Activated CD8-positive, alpha-beta memory T cell treated with anti-CD3 and anti-CD28 coated beads, Interleukin-2, amount 10 ng/mL, durations not matched to agents 7 days and 5 days (primary cell): ENCODE measurements around the gene STRADB. TPM values are rescaled to one million over a fixed set of nuclear protein-coding genes. Genes with fewer than 3 reads are reported as not detected.

Experiments used
- ATAC-seq: fragments of 150-1000 bp; cut with Tn5 transposase; one replicate; pipeline ENCODE4 v1.10.0; 2021; ENCODE audit warnings: moderate library complexity
- CTCF ChIA-PET: fragments of 350-600 bp; sonication (Branson Sonifier 250); formaldehyde crosslinking; loops from one replicate; lab custom pipeline; 2021; ENCODE audit warnings: antibody characterized with exemption; lab: Charles Lee
- DNase-seq: peaks from one replicate; pipeline ENCODE4 v3.0.0-alpha.2; 2020
- H3K27ac Mint-ChIP-seq: one replicate; pipeline ENCODE4 v1.8.0; 2021; ENCODE audit warnings: mild to moderate bottlenecking, mixed read lengths
- H3K27me3 Mint-ChIP-seq: one replicate; pipeline ENCODE4 v1.8.0; 2021; ENCODE audit warnings: mixed read lengths
- H3K36me3 Mint-ChIP-seq: one replicate; pipeline ENCODE4 v1.8.0; 2021; ENCODE audit warnings: mild to moderate bottlenecking, mixed read lengths
- H3K4me1 Mint-ChIP-seq: one replicate; pipeline ENCODE4 v1.8.0; 2021; ENCODE audit warnings: mixed read lengths
- H3K4me3 Mint-ChIP-seq: one replicate; pipeline ENCODE4 v1.8.0; 2021; ENCODE audit warnings: mild to moderate bottlenecking, moderate library complexity, mixed read lengths
- H3K9me3 Mint-ChIP-seq: one replicate; pipeline ENCODE4 v1.8.0; 2022; ENCODE audit warnings: low read depth, mixed read lengths
- total RNA-seq, 2 experiments: library from RNA; stranded (reverse); gene quantifications; one replicate each; pipeline ENCODE4 v1.2.3, GENCODE V29; 2021

STRADB gene
- total RNA-seq, 2 experiments from 2014 or later = 17.0 to 19.2 TPM

DNA sequence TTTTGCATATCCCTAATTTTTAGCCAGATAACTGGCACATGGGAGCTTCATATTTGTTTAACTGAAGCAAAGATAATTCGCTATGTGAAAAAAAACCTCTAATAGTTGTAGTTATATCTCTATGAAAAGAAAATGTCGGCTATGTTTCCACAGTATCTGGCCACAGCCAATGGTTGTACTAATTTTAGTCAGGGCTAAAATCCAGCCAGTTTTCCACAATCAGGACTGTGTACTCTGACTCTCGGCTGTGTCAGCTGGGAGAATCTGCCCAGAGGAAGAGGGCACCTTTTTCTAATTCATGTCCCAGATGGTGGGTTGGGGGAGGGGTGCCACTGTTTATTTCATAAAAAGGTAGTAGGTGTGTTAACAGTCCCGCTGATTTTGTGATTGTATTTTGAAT is 38.8 kb downstream of the STRADB start:
- H3K9me3 Mint-ChIP-seq = no peaks in the 10 kb centered on the region
- no peak overlapping the region for H3K27ac Mint-ChIP-seq
- H3K4me3 Mint-ChIP-seq = no peak overlapping the region
- CTCF ChIA-PET = no interaction called here
- DNase-seq (no peak), ATAC-seq (no peak)
- H3K36me3 Mint-ChIP-seq = peaks cover 1% of the 10 kb centered on the region
- H3K4me1 Mint-ChIP-seq = no peaks in the 10 kb centered on the region
- peaks cover 22% of the 10 kb centered on the region for H3K27me3 Mint-ChIP-seq

GRCh38 chr2:201496785-201497184 is 45.2 kb downstream of the STRADB start:
- CTCF ChIA-PET = no interaction called here
- H3K36me3 Mint-ChIP-seq = peaks cover 3% of the 10 kb centered on the region
- no peaks in the 10 kb centered on the region for H3K4me1 Mint-ChIP-seq
- DNase-seq (no peak), ATAC-seq (no peak)
- no peaks in the 10 kb centered on the region for H3K9me3 Mint-ChIP-seq
- H3K27ac Mint-ChIP-seq = no peak overlapping the region
- peaks cover 18% of the 10 kb centered on the region for H3K27me3 Mint-ChIP-seq
- H3K4me3 Mint-ChIP-seq = no peak overlapping the region

- H3K27me3 Mint-ChIP-seq = no peaks in the 10 kb centered on the region
- ATAC-seq (no peak), DNase-seq (no peak)
- H3K9me3 Mint-ChIP-seq = peaks cover 13% of the 10 kb centered on the region
- no peak overlapping the region for H3K4me3 Mint-ChIP-seq
- peaks cover 6% of the 10 kb centered on the region for H3K36me3 Mint-ChIP-seq
- CTCF ChIA-PET = no interaction called here
- H3K4me1 Mint-ChIP-seq = no peaks in the 10 kb centered on the region
- no peak overlapping the region for H3K27ac Mint-ChIP-seq
Observed at GRCh38 chr2:201500534-201500933, 49.0 kb downstream of the STRADB start.

- no peaks in the 10 kb centered on the region for H3K27me3 Mint-ChIP-seq
- peaks cover 6% of the 10 kb centered on the region for H3K36me3 Mint-ChIP-seq
- H3K27ac Mint-ChIP-seq = no peak overlapping the region
- ATAC-seq = no peak
- peaks cover 13% of the 10 kb centered on the region for H3K9me3 Mint-ChIP-seq
- CTCF ChIA-PET = interaction anchor here (0.6 kb wide), 1 partner anchor 17 kb away, joined by 3 read pairs; no protein-coding TSS in a partner anchor
- no peak overlapping the region for H3K4me3 Mint-ChIP-seq
- DNase-seq = no peak
- H3K4me1 Mint-ChIP-seq = no peaks in the 10 kb centered on the region
Observed at GRCh38 chr2:201502713-201503112, 51.2 kb downstream of the STRADB start.

DNA sequence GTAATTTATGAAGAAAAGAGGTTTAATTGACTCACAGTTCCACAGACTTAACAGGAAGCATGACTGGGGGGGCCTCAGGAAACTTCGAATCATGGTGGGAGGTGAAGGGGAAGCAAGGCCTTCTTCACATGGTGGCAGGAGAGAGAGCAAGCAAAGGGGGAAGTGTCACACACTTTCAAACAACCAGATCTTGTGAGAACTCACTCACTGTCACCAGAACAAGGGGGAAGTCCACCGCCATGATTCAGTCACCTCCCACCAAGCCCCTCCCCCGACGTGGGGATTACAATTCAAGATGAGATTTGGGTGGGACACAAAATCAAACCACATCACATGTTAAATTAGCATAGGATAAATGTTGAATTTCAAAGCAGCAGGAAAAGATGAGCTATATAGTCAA is 56.2 kb downstream of the STRADB start:
- no peaks in the 10 kb centered on the region for H3K4me1 Mint-ChIP-seq
- no peak overlapping the region for H3K4me3 Mint-ChIP-seq
- CTCF ChIA-PET = no interaction called here
- no peaks in the 10 kb centered on the region for H3K27me3 Mint-ChIP-seq
- peaks cover 10% of the 10 kb centered on the region for H3K9me3 Mint-ChIP-seq
- no peak overlapping the region for H3K27ac Mint-ChIP-seq
- H3K36me3 Mint-ChIP-seq = peaks cover 2% of the 10 kb centered on the region
- ATAC-seq = no peak
- DNase-seq = no peak

GRCh38 chr2:201513271-201513670 is 61.7 kb downstream of the STRADB start:
- H3K4me1 Mint-ChIP-seq = no peaks in the 10 kb centered on the region
- no peak for ATAC-seq
- H3K27me3 Mint-ChIP-seq = no peaks in the 10 kb centered on the region
- H3K9me3 Mint-ChIP-seq = no peaks in the 10 kb centered on the region
- H3K27ac Mint-ChIP-seq = no peak overlapping the region
- H3K4me3 Mint-ChIP-seq = no peak overlapping the region
- DNase-seq = no peak
- H3K36me3 Mint-ChIP-seq = no peaks in the 10 kb centered on the region
- CTCF ChIA-PET = no interaction called here

GRCh38 chr2:201515573-201516246 is 64.2 kb downstream of the STRADB start:
- CTCF ChIA-PET = no interaction called here

GRCh38 chr2:201517094-201517493 is 65.6 kb downstream of the STRADB start:
- Mint-ChIP-seq H3K36me3 (peaks cover 6% of the 10 kb centered on the region), H3K9me3 (peaks cover 5% of the 10 kb centered on the region), H3K27ac (no peak overlapping the region), H3K27me3 (no peaks in the 10 kb centered on the region), H3K4me1 (no peaks in the 10 kb centered on the region), H3K4me3 (no peak overlapping the region)
- DNase-seq (no peak), ATAC-seq (no peak)
- CTCF ChIA-PET = no interaction called here

More at GRCh38 chr2:201515573-201516246, 64.2 kb downstream of the STRADB start:
- no peaks in the 10 kb centered on the region for H3K27me3 Mint-ChIP-seq
- H3K27ac Mint-ChIP-seq = no peak overlapping the region
- H3K4me3 Mint-ChIP-seq = no peak overlapping the region
- no peak for ATAC-seq
- H3K36me3 Mint-ChIP-seq = peaks cover 3% of the 10 kb centered on the region
- H3K4me1 Mint-ChIP-seq = no peaks in the 10 kb centered on the region
- DNase-seq = no peak
- H3K9me3 Mint-ChIP-seq = peaks cover 2% of the 10 kb centered on the region

GRCh38 chr2:201520201-201520600 is 68.7 kb downstream of the STRADB start:
- ATAC-seq (no peak), DNase-seq (no peak)
- Mint-ChIP-seq H3K36me3 (peaks cover 12% of the 10 kb centered on the region), H3K27ac (no peak overlapping the region), H3K4me3 (no peak overlapping the region), H3K4me1 (peaks cover 1% of the 10 kb centered on the region), H3K9me3 (peaks cover 12% of the 10 kb centered on the region), H3K27me3 (no peaks in the 10 kb centered on the region)
- CTCF ChIA-PET = no interaction called here

DNA sequence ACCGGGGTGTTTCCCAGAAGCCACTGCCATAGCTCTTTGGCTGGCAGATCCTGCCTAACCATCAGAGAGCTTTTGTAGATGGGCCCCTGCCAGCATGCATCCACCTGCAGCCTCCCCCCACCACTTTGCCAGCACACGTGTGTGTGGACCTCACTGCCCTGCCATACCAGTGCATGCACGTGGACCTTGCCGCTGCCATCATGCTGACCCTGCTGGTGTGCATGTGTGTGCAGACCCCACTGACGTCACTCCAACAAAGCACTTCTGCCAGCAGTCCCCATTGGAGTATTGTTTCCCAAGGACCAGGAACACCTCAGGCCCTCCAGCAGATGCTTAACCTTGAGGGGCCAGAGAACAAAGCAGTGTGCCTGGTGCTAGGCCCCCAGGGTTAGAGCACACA is 71.4 kb downstream of the STRADB start:
- Mint-ChIP-seq H3K27me3 (no peaks in the 10 kb centered on the region), H3K4me1 (peaks cover 6% of the 10 kb centered on the region), H3K36me3 (peaks cover 18% of the 10 kb centered on the region), H3K9me3 (peaks cover 14% of the 10 kb centered on the region), H3K4me3 (no peak overlapping the region), H3K27ac (no peak overlapping the region)
- no peak for ATAC-seq
- CTCF ChIA-PET = no interaction called here
- DNase-seq = no peak

DNA sequence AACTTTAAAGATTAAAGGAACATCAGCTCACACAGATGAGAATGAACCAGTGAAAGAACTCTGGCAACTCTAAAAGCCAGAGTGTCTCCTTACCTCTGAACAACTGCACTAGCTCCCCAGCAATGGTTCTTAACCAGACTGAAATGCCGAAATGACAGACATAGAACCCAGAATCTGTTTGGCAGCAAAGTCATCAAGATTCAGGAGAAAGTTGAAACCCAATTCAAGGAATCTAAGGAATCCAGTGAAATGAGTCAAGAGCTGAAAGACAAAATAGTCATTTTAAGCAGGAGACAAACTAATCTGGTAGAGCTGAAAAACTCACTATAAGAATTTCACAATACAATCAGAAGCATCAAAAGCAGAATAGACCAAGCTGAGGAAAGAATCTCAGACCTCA is 72.0 kb downstream of the STRADB start:
- peaks cover 6% of the 10 kb centered on the region for H3K4me1 Mint-ChIP-seq
- no peaks in the 10 kb centered on the region for H3K27me3 Mint-ChIP-seq
- DNase-seq (no peak), ATAC-seq (no peak)
- no peak overlapping the region for H3K27ac Mint-ChIP-seq
- H3K4me3 Mint-ChIP-seq = no peak overlapping the region
- CTCF ChIA-PET = no interaction called here
- peaks cover 16% of the 10 kb centered on the region for H3K9me3 Mint-ChIP-seq
- H3K36me3 Mint-ChIP-seq = peaks cover 20% of the 10 kb centered on the region

Other genes starting within 250 kb of the STRADB start
- gene CASP8, start 191.2 kb upstream of the STRADB start, total RNA-seq = 10 to 100 TPM; 77.3 to 90.0 TPM
- gene FLACC1, start 94.4 kb upstream of the STRADB start, total RNA-seq = 1 to 10 TPM in 1 of 2 experiments, under 1 TPM in 1; 0.98 to 1.3 TPM
- gene TRAK2, start 282 bp upstream of the STRADB start, total RNA-seq = 10 to 100 TPM; 39.8 to 42.7 TPM
- 10 to 100 TPM; 19.6 to 21.6 TPM for gene TMEM237, start 191.8 kb downstream of the STRADB start, total RNA-seq
- gene MPP4, start 246.9 kb downstream of the STRADB start, total RNA-seq = not detected